ENCODE measurements around the gene PSMD4.

DNA sequence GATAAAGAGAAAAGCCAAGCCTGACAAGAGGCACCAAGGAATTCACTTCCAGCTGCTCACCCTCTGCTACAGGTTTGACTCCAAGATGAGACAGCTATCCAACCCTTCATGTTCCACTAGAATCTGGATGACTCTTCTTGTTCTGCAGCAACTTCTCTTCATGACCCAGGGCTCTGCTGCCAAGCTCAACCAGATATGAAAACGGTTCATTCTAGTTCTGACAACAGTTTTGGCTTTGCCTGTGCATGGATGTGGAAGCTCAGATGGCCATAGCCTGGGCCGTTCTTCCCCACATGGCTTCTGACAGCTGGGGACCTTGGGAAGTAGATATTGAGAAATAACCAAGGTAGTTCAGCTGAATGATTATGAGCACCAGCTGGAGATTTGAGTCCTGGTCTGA, 59.0 kb downstream of the PSMD4 start:
- no peak for TF ChIP-seq POLR2A (IDR thresholded peaks at IDR 0.05; ENCODE audit: low read depth, low read length)
- no peak for TF ChIP-seq CTCF (IDR thresholded peaks at IDR 0.05; ENCODE audit: extremely low read depth in 1 of 2, insufficient read depth in 1 of 2, low read depth in 1 of 2, low read length in 2 of 2)
- TF ChIP-seq MAX (IDR thresholded peaks at IDR 0.05; ENCODE audit: insufficient read depth, insufficient read length), result no peak
- no peak for TF ChIP-seq JUN (IDR thresholded peaks at IDR 0.05; ENCODE audit: borderline replicate concordance, insufficient read depth, insufficient read length, low read depth)
- TF ChIP-seq POLR2AphosphoS5 (IDR thresholded peaks at IDR 0.05; ENCODE audit: insufficient read depth, low read depth, low read length), result no peak
- no peak for TF ChIP-seq EZH2 (IDR thresholded peaks at IDR 0.05; ENCODE audit: borderline replicate concordance, low read depth, low read length, severe bottlenecking)
- no peak for TF ChIP-seq FOS (IDR thresholded peaks at IDR 0.05; ENCODE audit: borderline replicate concordance, insufficient read depth, low read length)
- no peak for TF ChIP-seq MYC (IDR thresholded peaks at IDR 0.05; ENCODE audit: low read depth, low read length)

Measured in endothelial cell of umbilical vein (primary cell).